ENCODE results near the gene MED12. TPM values are rescaled to one million over a fixed set of nuclear protein-coding genes. Genes with fewer than 3 reads are reported as not detected.

The MED12 gene
- total and polyA plus RNA-seq, 2 donors (not counting 1 experiment from before 2014, with no cell fraction given), result 6.4 to 33.2 TPM

DNA sequence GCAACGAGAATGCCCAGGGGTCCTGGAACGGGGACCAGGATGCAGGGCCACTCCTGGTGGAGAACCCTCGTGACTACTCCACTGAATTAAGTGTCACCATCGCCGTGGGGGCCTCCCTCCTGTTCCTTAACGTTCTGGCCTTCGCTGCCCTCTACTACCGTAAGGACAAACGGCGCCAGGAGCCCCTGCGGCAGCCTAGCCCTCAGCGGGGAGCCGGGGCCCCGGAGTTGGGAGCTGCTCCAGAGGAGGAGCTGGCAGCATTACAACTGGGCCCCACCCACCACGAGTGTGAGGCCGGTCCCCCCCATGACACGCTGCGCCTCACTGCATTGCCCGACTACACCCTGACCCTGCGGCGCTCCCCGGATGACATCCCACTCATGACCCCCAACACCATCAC lies 51.2 kb downstream of the MED12 start:
- Histone ChIP-seq H3K4me3 (replicated peaks in 1 of 4; ENCODE audit: control extremely low read depth in 1 of 4, insufficient read depth in 1 of 4, low read depth in 3 of 4, low read length in 4 of 4) (no peak overlapping the region), H3K9me3 (ENCODE audit: control insufficient read depth, insufficient read depth, low read depth, low read length) (no peaks in the 10 kb centered on the region), H3K79me2 (ENCODE audit: control insufficient read depth, insufficient read depth, low read length) (no peaks in the 10 kb centered on the region), H3K36me3 (ENCODE audit: control insufficient read depth, insufficient read depth, low read length) (no peaks in the 10 kb centered on the region), H3K4me2 (ENCODE audit: extremely low read depth, insufficient read depth, low read length) (no peak overlapping the region), H4K20me1 (ENCODE audit: control insufficient read depth, extremely low read depth, insufficient read depth, low read length) (no peaks in the 10 kb centered on the region), H3K27me3 (ENCODE audit: control insufficient read depth, insufficient read depth, low read length) (no peaks in the 10 kb centered on the region), H2AFZ (ENCODE audit: low read length) (no peak overlapping the region), H3K9ac (ENCODE audit: insufficient read depth, low read length) (no peak overlapping the region), H3K4me1 (ENCODE audit: control insufficient read depth, extremely low read depth, insufficient read depth, low read length) (no peaks in the 10 kb centered on the region), H3K27ac (ENCODE audit: insufficient read depth, low read length) (no peak overlapping the region)
- DNase-seq (ENCODE audit: low read depth in 2 of 2), result no peak
- TF ChIP-seq, protein P1, sequence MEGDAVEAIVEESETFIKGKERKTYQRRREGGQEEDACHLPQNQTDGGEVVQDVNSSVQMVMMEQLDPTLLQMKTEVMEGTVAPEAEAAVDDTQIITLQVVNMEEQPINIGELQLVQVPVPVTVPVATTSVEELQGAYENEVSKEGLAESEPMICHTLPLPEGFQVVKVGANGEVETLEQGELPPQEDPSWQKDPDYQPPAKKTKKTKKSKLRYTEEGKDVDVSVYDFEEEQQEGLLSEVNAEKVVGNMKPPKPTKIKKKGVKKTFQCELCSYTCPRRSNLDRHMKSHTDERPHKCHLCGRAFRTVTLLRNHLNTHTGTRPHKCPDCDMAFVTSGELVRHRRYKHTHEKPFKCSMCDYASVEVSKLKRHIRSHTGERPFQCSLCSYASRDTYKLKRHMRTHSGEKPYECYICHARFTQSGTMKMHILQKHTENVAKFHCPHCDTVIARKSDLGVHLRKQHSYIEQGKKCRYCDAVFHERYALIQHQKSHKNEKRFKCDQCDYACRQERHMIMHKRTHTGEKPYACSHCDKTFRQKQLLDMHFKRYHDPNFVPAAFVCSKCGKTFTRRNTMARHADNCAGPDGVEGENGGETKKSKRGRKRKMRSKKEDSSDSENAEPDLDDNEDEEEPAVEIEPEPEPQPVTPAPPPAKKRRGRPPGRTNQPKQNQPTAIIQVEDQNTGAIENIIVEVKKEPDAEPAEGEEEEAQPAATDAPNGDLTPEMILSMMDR (conservative IDR thresholded peaks at IDR 0.05 in 1 of 2, IDR thresholded peaks at IDR 0.05 in 1 of 2; ENCODE audit: low read depth in 1 of 2, low read length in 2 of 2), result no peak
- no peak for TF ChIP-seq EZH2 (IDR thresholded peaks at IDR 0.05; ENCODE audit: low read length, missing control alignments)

DNA sequence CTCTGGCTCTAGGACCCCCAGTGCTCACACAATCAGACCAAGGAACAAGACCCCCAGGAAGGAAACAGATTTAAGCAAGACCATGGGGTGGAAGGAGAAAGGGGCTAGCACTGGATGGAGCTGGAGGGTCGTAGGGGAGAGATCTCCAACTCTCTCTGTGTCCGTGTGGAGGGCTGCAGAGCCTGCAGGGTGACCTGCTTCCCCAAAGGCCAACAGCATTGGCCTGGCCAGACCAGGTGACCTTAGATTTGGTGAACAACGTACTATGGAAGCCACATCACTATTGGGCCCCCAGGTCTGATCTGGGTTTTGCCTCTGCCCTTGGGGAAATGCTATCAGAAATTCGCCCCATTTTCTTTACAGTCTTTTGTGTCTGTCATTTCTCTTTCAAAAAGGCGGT lies 52.3 kb downstream of the MED12 start:
- TF ChIP-seq, protein P1 (conservative IDR thresholded peaks at IDR 0.05 in 1 of 2, IDR thresholded peaks at IDR 0.05 in 1 of 2; ENCODE audit: low read depth in 1 of 2, low read length in 2 of 2), result no peak
- no peak for TF ChIP-seq EZH2 (IDR thresholded peaks at IDR 0.05; ENCODE audit: low read length, missing control alignments)
- H3K4me3 ChIP-seq (replicated peaks in 1 of 4; ENCODE audit: control extremely low read depth in 1 of 4, insufficient read depth in 1 of 4, low read depth in 3 of 4, low read length in 4 of 4), result no peak overlapping the region
- H3K27ac ChIP-seq (ENCODE audit: insufficient read depth, low read length), result no peak overlapping the region
- H2AFZ ChIP-seq (ENCODE audit: low read length), result no peak overlapping the region
- H3K9ac ChIP-seq (ENCODE audit: insufficient read depth, low read length), result no peak overlapping the region
- no peaks in the 10 kb centered on the region for H3K36me3 ChIP-seq (ENCODE audit: control insufficient read depth, insufficient read depth, low read length)
- H3K9me3 ChIP-seq (ENCODE audit: control insufficient read depth, insufficient read depth, low read depth, low read length), result no peaks in the 10 kb centered on the region
- DNase-seq (ENCODE audit: low read depth in 2 of 2), result no peak
- H3K4me2 ChIP-seq (ENCODE audit: extremely low read depth, insufficient read depth, low read length), result no peak overlapping the region
- no peaks in the 10 kb centered on the region for H3K4me1 ChIP-seq (ENCODE audit: control insufficient read depth, extremely low read depth, insufficient read depth, low read length)
- no peaks in the 10 kb centered on the region for H3K27me3 ChIP-seq (ENCODE audit: control insufficient read depth, insufficient read depth, low read length)
- no peaks in the 10 kb centered on the region for H4K20me1 ChIP-seq (ENCODE audit: control insufficient read depth, extremely low read depth, insufficient read depth, low read length)
- no peaks in the 10 kb centered on the region for H3K79me2 ChIP-seq (ENCODE audit: control insufficient read depth, insufficient read depth, low read length)

DNA sequence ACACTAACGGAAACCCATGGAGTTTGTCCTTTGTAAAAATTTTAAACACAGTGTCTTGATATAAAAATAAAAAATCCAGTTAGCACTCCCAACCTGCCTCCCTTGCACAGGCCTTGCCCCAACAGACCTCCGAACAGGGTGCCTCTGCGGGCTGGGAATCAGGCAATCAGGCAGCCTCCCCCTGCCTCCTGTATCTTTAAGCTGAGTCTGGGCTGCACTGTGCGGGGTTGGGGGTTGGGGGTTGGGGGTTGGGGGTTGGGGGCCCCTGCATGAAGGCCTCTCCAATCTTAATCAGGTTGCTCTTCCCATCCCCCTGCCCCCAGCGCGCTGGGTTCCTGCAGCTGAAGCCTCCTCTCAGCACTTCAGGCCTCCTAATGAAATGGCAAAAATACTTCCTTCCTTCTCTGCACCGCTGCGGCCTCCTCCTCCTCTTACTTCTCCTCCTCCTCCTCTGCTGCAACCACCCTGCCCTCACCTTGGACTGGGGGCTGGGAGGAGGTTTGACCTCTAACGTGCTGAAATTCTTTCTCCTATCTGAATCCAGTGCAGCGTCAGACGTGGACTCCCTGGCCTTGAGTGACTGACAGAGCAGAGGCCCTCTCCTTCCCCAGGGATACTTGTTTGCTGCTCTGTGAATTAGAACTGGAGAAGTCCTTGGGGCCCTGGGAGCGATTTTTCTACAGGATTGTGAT lies 52.9 kb downstream of the MED12 start:
- no peaks in the 10 kb centered on the region for H3K4me1 ChIP-seq (ENCODE audit: control insufficient read depth, extremely low read depth, insufficient read depth, low read length)
- no peaks in the 10 kb centered on the region for H4K20me1 ChIP-seq (ENCODE audit: control insufficient read depth, extremely low read depth, insufficient read depth, low read length)
- no peak overlapping the region for H2AFZ ChIP-seq (ENCODE audit: low read length)
- H3K27me3 ChIP-seq (ENCODE audit: control insufficient read depth, insufficient read depth, low read length), result no peaks in the 10 kb centered on the region
- H3K4me3 ChIP-seq (replicated peaks in 1 of 4; ENCODE audit: control extremely low read depth in 1 of 4, insufficient read depth in 1 of 4, low read depth in 3 of 4, low read length in 4 of 4), result no peak overlapping the region
- TF ChIP-seq, protein P1 (conservative IDR thresholded peaks at IDR 0.05 in 1 of 2, IDR thresholded peaks at IDR 0.05 in 1 of 2; ENCODE audit: low read depth in 1 of 2, low read length in 2 of 2), result no peak
- TF ChIP-seq EZH2 (IDR thresholded peaks at IDR 0.05; ENCODE audit: low read length, missing control alignments), result no peak
- H3K9ac ChIP-seq (ENCODE audit: insufficient read depth, low read length), result no peak overlapping the region
- DNase-seq (ENCODE audit: low read depth in 2 of 2), result no peak
- no peaks in the 10 kb centered on the region for H3K36me3 ChIP-seq (ENCODE audit: control insufficient read depth, insufficient read depth, low read length)
- no peak overlapping the region for H3K27ac ChIP-seq (ENCODE audit: insufficient read depth, low read length)
- H3K9me3 ChIP-seq (ENCODE audit: control insufficient read depth, insufficient read depth, low read depth, low read length), result no peaks in the 10 kb centered on the region
- no peak overlapping the region for H3K4me2 ChIP-seq (ENCODE audit: extremely low read depth, insufficient read depth, low read length)
- H3K79me2 ChIP-seq (ENCODE audit: control insufficient read depth, insufficient read depth, low read length), result no peaks in the 10 kb centered on the region

Measured in fibroblast of lung (primary cell).